Keratinocyte (primary cell): ENCODE data around the gene TNS1. TPM values are rescaled to one million over a fixed set of nuclear protein-coding genes. Genes with fewer than 3 reads are reported as not detected.

Experiments
- DNase-seq: peaks from one replicate; pipeline ENCODE4 v3.0.0-alpha.2; 2011; ENCODE audit warnings: low read depth, missing footprints, low spot score
- FAIRE-seq: peaks from 2 replicates; lab custom pipeline; 2011; peaks lifted over from hg19 to GRCh38; lab: Jason Lieb, UNC
- H2AFZ ChIP-seq: 2 replicates; pipeline ENCODE4 v1.6.0; 2012; ENCODE audit warnings: low read length, control low read depth, inconsistent platforms; ENCODE audit not compliant: control insufficient read depth
- H3K27ac ChIP-seq: 2 replicates; pipeline ENCODE4 v1.5.1; 2011; ENCODE audit warnings: low read length; ENCODE audit not compliant: control insufficient read depth, insufficient read depth
- H3K27me3 ChIP-seq: 3 replicates; pipeline ENCODE4 v1.6.0; 2011; ENCODE audit warnings: low read length; ENCODE audit not compliant: control insufficient read depth, insufficient read depth; ENCODE audit errors: extremely low read depth
- H3K36me3 ChIP-seq, 2 experiments: 2 replicates in 1 of 2; 3 replicates in 1 of 2; pipeline ENCODE4 v1.5.1; 2011; ENCODE audit warnings: low read length in 2 of 2, mild to moderate bottlenecking in 1 of 2; ENCODE audit not compliant: control insufficient read depth in 2 of 2, insufficient read depth in 2 of 2; ENCODE audit errors: extremely low read depth in 1 of 2
- H3K4me1 ChIP-seq: 3 replicates; pipeline ENCODE4 v1.5.1; 2011; ENCODE audit warnings: low read length; ENCODE audit not compliant: control insufficient read depth, insufficient read depth; ENCODE audit errors: extremely low read depth
- H3K4me2 ChIP-seq: 3 replicates; pipeline ENCODE4 v1.6.0; 2011; ENCODE audit warnings: low read depth, low read length; ENCODE audit not compliant: control insufficient read depth, insufficient read depth; ENCODE audit errors: extremely low read depth
- H3K4me3 ChIP-seq, 3 experiments: fragments of 200-600 bp in 1 of 3; sonication (generic) in 1 of 3; 2 replicates in 2 of 3; 3 replicates in 1 of 3; pipeline ENCODE4 v1.5.1; 2011 to 2016; ENCODE audit warnings: low read length in 3 of 3, mild to moderate bottlenecking in 3 of 3, control low read depth in 2 of 3, inconsistent platforms in 1 of 3, low read depth in 1 of 3, mixed read lengths in 1 of 3, mixed run types in 1 of 3, moderate library complexity in 1 of 3; ENCODE audit not compliant: control insufficient read depth in 2 of 3, insufficient read depth in 2 of 3; ENCODE audit errors: extremely low read depth in 1 of 3
- H3K79me2 ChIP-seq: 2 replicates; pipeline ENCODE4 v1.6.0; 2012; ENCODE audit warnings: low read length; ENCODE audit not compliant: control insufficient read depth, insufficient read depth
- H3K9ac ChIP-seq: 3 replicates; pipeline ENCODE4 v1.6.0; 2011; ENCODE audit warnings: low read length; ENCODE audit not compliant: control insufficient read depth, insufficient read depth; ENCODE audit errors: extremely low read depth
- H3K9me1 ChIP-seq: 3 replicates; pipeline ENCODE4 v1.6.0; 2011; ENCODE audit warnings: low read length; ENCODE audit not compliant: control insufficient read depth, insufficient read depth; ENCODE audit errors: extremely low read depth
- H3K9me3 ChIP-seq: 2 replicates; pipeline ENCODE4 v1.5.1; 2012; ENCODE audit warnings: low read depth, low read length; ENCODE audit not compliant: control insufficient read depth
- H4K20me1 ChIP-seq: 3 replicates; pipeline ENCODE4 v1.6.0; 2011; ENCODE audit warnings: low read length; ENCODE audit not compliant: control insufficient read depth, insufficient read depth; ENCODE audit errors: extremely low read depth
- EZH2 ChIP-seq: IDR thresholded peaks from one replicate; pipeline ENCODE4 v1.6.1; 2012; ENCODE audit warnings: inconsistent platforms, mild to moderate bottlenecking, low read length, moderate library complexity
- dilution Hi-C: fragments of 300-500 bp; cut with MboI; formaldehyde crosslinking; loops from one replicate; pipeline ENCODE4 v1.7.0; 2020; ENCODE audit warnings: low sequenced_read_pairs; ENCODE audit not compliant: extremely low pct_ligation_motif_present
- polyA plus RNA-seq, 5 experiments: library from polyadenylated mRNA; depleted of rRNA in 3 of 5; stranded (reverse) in 3 of 5; stranded (forward) in 1 of 5; unstranded in 1 of 5; fragments of >200 nt; gene quantifications; 1 replicate in 1 of 5; 2 replicates in 3 of 5; 3 replicates in 1 of 5; pipeline versions ENCODE4 v1.2.1 to v1.2.3, GENCODE V29; 2011 to 2012; ENCODE audit warnings: missing spikeins in 2 of 5, low read depth in 1 of 5, low replicate concordance in 1 of 5
- TF ChIP-seq, protein P1 (sequence below), 3 experiments: IDR thresholded peaks in 1 of 3; conservative IDR thresholded peaks in 1 of 3; optimal IDR thresholded peaks in 1 of 3; 2 replicates in 2 of 3; 3 replicates in 1 of 3; pipeline versions ENCODE3 to v1.5.1; 2011; ENCODE audit warnings: low read length in 3 of 3, mild to moderate bottlenecking in 3 of 3, moderate library complexity in 2 of 3, control low read depth in 1 of 3, inconsistent platforms in 1 of 3; ENCODE audit not compliant: insufficient read depth in 2 of 3; ENCODE audit errors: extremely low read depth in 1 of 3

Gene TNS1
- polyA plus RNA-seq, 1 donor (not counting 4 experiments of a cell fraction or from before 2014, with no cell fraction given) = 2.5 TPM

DNA sequence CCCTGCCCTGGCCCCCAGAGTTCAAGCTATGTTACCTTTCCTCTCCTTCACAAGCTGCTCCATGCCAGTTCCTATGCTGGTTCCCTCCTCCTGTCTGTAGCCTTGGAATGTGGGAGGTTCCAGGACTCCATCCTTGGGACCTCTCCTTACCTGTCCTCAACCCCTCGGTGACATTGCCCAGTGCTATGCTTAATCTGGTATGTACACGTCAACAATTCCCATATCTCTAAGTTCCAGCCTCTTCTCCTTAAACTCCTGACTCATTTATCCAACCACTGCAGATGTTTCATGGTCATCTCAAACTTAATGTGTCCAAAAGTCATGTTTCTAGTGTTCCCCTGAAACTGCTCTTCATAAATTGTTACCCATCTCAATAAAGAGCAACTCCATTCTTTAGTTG lies 160.8 kb downstream of the TNS1 start:
- no peak for DNase-seq
- Histone ChIP-seq H3K4me1 (peaks cover 5% of the 10 kb centered on the region), H3K4me2 (no peak overlapping the region), H3K4me3 (no peak overlapping the region), H4K20me1 (no peaks in the 10 kb centered on the region), H2AFZ (no peak overlapping the region), H3K27ac (no peak overlapping the region), H3K9ac (no peak overlapping the region), H3K9me3 (no peaks in the 10 kb centered on the region), H3K9me1 (no peaks in the 10 kb centered on the region), H3K79me2 (no peaks in the 10 kb centered on the region), H3K36me3 (no peaks in the 10 kb centered on the region), H3K27me3 (no peaks in the 10 kb centered on the region)
- FAIRE-seq = no peak
- dilution Hi-C loops = no loop called here
- no peak for TF ChIP-seq EZH2
- TF ChIP-seq, protein P1, sequence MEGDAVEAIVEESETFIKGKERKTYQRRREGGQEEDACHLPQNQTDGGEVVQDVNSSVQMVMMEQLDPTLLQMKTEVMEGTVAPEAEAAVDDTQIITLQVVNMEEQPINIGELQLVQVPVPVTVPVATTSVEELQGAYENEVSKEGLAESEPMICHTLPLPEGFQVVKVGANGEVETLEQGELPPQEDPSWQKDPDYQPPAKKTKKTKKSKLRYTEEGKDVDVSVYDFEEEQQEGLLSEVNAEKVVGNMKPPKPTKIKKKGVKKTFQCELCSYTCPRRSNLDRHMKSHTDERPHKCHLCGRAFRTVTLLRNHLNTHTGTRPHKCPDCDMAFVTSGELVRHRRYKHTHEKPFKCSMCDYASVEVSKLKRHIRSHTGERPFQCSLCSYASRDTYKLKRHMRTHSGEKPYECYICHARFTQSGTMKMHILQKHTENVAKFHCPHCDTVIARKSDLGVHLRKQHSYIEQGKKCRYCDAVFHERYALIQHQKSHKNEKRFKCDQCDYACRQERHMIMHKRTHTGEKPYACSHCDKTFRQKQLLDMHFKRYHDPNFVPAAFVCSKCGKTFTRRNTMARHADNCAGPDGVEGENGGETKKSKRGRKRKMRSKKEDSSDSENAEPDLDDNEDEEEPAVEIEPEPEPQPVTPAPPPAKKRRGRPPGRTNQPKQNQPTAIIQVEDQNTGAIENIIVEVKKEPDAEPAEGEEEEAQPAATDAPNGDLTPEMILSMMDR (optimal IDR thresholded peaks at IDR 0.05 in 1 of 3, IDR thresholded peaks at IDR 0.05 in 1 of 3, conservative IDR thresholded peaks at IDR 0.05 in 1 of 3; ENCODE audit: extremely low read depth in 1 of 3, insufficient read depth in 2 of 3, low read length in 3 of 3) = no peak

DNA sequence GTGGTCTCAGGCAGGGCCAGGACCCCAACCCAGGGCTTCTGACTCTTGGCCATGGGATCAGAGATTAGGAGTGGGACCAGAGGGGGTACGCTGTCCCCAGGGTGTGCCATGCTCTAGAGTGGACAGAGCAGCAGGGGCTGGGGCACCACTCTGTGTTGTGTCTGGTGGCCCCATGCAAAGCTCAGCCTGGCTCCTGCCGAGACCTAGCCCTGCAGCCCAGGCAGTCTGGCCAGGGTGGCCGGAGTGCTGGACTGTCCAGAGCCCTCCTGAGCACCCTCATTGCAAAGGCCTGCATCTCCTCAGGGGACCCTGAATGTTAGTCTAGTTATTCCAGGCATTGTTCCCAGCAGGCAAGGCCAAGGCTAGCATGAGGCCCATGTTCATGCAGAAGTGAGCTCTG lies 162.3 kb downstream of the TNS1 start:
- H3K27ac ChIP-seq = no peak overlapping the region
- H3K9me1 ChIP-seq = no peaks in the 10 kb centered on the region
- no peak overlapping the region for H2AFZ ChIP-seq
- no peaks in the 10 kb centered on the region for H3K9me3 ChIP-seq
- H3K9ac ChIP-seq = no peak overlapping the region
- no peak overlapping the region for H3K4me2 ChIP-seq
- no peaks in the 10 kb centered on the region for H4K20me1 ChIP-seq
- no peak overlapping the region for H3K4me3 ChIP-seq
- FAIRE-seq = no peak
- DNase-seq = no peak
- H3K36me3 ChIP-seq = no peaks in the 10 kb centered on the region
- TF ChIP-seq, protein P1 (optimal IDR thresholded peaks at IDR 0.05 in 1 of 3, IDR thresholded peaks at IDR 0.05 in 1 of 3, conservative IDR thresholded peaks at IDR 0.05 in 1 of 3; ENCODE audit: extremely low read depth in 1 of 3, insufficient read depth in 2 of 3, low read length in 3 of 3) = no peak
- no peak for TF ChIP-seq EZH2
- H3K79me2 ChIP-seq = no peaks in the 10 kb centered on the region
- H3K27me3 ChIP-seq = no peaks in the 10 kb centered on the region
- dilution Hi-C loops = no loop called here
- H3K4me1 ChIP-seq = no peaks in the 10 kb centered on the region
